GM21423 (cell line): ENCODE results near the gene ANKRD53.

Experiments
- ATAC-seq: cut with Tn5 transposase; IDR thresholded peaks from one replicate; pipeline ENCODE4 v1.9.1; 2021; ENCODE audit warnings: mild to moderate bottlenecking, moderate library complexity; ENCODE audit not compliant: unreplicated experiment

Gene ANKRD53

GRCh38 chr2:70978341-70979179 lies at the start of gene ANKRD53:
Gene ANKRD53, plus strand, starts transcription at chr2:70978630. Its CDS starts 16 bp downstream, at chr2:70978646.
- ATAC-seq, result no peak

GRCh38 chr2:70930371-70931329 lies 47.8 kb upstream of the ANKRD53 start:
- ATAC-seq, result no peak

GRCh38 chr2:70931376-70932000 lies 46.9 kb upstream of the ANKRD53 start:
- ATAC-seq, result no peak

- no peak for ATAC-seq
Measured at GRCh38 chr2:70932631-70933230, 45.7 kb upstream of the ANKRD53 start.

GRCh38 chr2:70934981-70935380 lies 43.4 kb upstream of the ANKRD53 start:
- ATAC-seq, result no peak

GRCh38 chr2:70935468-70936164 lies 42.8 kb upstream of the ANKRD53 start, which contains the start of gene ATP6V1B1:
Gene ATP6V1B1, plus strand, starts transcription at chr2:70935900. Its CDS starts 55 bp downstream, at chr2:70935955.
- ATAC-seq, result no peak

GRCh38 chr2:70936165-70936978 lies 42.1 kb upstream of the ANKRD53 start:
- ATAC-seq, result no peak

GRCh38 chr2:70936979-70937811 lies 41.2 kb upstream of the ANKRD53 start:
- no peak for ATAC-seq

GRCh38 chr2:70937866-70938585 lies 40.4 kb upstream of the ANKRD53 start:
- ATAC-seq, result no peak

GRCh38 chr2:70938586-70938950 lies 39.9 kb upstream of the ANKRD53 start:
- no peak for ATAC-seq

GRCh38 chr2:70939001-70939838 lies 39.2 kb upstream of the ANKRD53 start:
- ATAC-seq, result no peak

GRCh38 chr2:70939839-70940580 lies 38.4 kb upstream of the ANKRD53 start:
- ATAC-seq, result no peak

- ATAC-seq, result no peak
Measured at GRCh38 chr2:70941186-70941585, 37.2 kb upstream of the ANKRD53 start.

- ATAC-seq, result no peak
Measured at GRCh38 chr2:70941701-70942100, 36.7 kb upstream of the ANKRD53 start.

GRCh38 chr2:70942396-70943204 lies 35.8 kb upstream of the ANKRD53 start:
- no peak for ATAC-seq
